GM06990 (cell line): Measurements from ENCODE around the gene SLC39A8.

Experiments used
- DNase-seq: peaks from one replicate; pipeline ENCODE4 v3.0.0-alpha.2; 2011; ENCODE audit not compliant: insufficient read length; ENCODE audit errors: extremely low read depth
- H3K27me3 ChIP-seq: replicated peaks from 2 replicates; pipeline ENCODE4 v1.6.0; 2011; ENCODE audit warnings: low read length; ENCODE audit not compliant: control insufficient read depth, insufficient read depth
- H3K36me3 ChIP-seq: 2 replicates; pipeline ENCODE4 v1.5.1; 2011; ENCODE audit warnings: low read length; ENCODE audit not compliant: control insufficient read depth, insufficient read depth
- H3K4me3 ChIP-seq: replicated peaks from 2 replicates; pipeline ENCODE4 v1.5.1; 2011; ENCODE audit warnings: low read depth, mild to moderate bottlenecking, control low read depth, low read length
- CTCF ChIP-seq: IDR thresholded peaks from 2 replicates; pipeline ENCODE4 v1.5.1; 2011; ENCODE audit warnings: low read length, control low read depth, mild to moderate bottlenecking, inconsistent platforms; ENCODE audit not compliant: insufficient read depth, poor library complexity, severe bottlenecking

The SLC39A8 gene

DNA sequence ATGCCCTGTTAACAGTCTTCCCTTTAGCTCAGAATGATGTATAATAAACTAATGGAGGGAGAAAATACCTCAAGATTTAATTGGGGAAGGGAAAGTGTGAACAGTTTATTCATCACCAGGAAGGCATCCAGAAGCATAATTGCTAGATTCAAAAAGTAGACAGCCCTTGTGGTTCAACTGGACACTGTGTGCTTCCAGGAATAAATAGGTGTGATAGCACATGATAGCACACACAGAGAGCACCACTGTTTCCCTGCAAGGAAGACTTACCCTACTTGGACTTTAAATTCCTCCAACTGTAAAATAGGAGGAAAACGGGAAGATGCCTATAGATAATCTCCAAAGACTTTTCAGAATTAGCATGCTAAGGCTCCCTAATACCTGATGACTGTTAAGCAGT lies 27.8 kb downstream of the SLC39A8 start:
- DNase-seq: no peak
- TF ChIP-seq CTCF: no peak
- no peaks in the 10 kb centered on the region for H3K27me3 ChIP-seq
- no peaks in the 10 kb centered on the region; the same call in 1 of the 2 replicates for H3K36me3 ChIP-seq
- H3K4me3 ChIP-seq: no peak overlapping the region

- H3K27me3 ChIP-seq: no peaks in the 10 kb centered on the region
- H3K36me3 ChIP-seq: no peaks in the 10 kb centered on the region; the same call in 1 of the 2 replicates
- no peak overlapping the region for H3K4me3 ChIP-seq
- no peak for TF ChIP-seq CTCF
- no peak for DNase-seq
Observed at GRCh38 chr4:102316585-102316984, 28.7 kb downstream of the SLC39A8 start.

DNA sequence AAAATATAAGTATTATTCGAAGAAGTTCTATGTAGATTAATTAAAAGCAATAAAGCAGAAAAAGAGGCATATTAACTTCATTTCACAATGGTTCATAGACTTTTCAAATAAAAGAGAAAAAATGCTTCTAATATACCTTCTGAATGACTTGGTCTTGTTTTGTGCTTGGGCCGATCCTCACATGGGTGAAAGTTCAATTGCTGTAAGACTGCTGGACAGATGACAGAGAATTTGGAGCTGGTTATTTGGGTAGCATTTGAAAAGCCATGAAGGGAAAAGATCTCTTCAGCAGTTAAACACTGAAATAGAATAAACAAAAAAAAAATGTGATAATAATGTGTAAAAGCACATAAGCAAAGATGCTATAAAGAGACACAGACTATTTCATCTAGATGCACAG lies 29.8 kb downstream of the SLC39A8 start:
- no peaks in the 10 kb centered on the region; the same call in 1 of the 2 replicates for H3K36me3 ChIP-seq
- no peak for TF ChIP-seq CTCF
- H3K4me3 ChIP-seq: no peak overlapping the region
- no peak for DNase-seq
- H3K27me3 ChIP-seq: no peaks in the 10 kb centered on the region

DNA sequence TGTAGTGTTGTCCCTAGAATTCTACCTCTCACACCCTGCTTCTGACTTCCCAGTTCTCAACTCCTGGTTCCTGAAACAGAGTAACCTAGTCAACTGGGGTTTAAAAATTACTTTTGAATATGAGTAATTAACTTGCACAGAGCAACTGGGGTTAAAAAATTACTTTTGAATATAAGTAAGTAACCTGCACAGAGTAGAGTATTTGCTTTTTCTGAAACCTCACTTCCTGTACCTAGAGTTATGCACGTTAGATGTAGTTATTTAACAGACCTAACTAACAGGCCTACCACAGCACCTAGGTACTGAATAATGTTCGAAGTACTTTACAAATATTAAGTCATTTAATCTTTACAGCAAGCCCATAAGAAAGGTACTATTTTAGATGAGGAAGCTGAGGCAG lies 32.9 kb downstream of the SLC39A8 start:
- Histone ChIP-seq H3K27me3 (no peaks in the 10 kb centered on the region), H3K36me3 (no peaks in the 10 kb centered on the region; the same call in 1 of the 2 replicates), H3K4me3 (no peak overlapping the region)
- no peak for TF ChIP-seq CTCF
- no peak for DNase-seq

DNA sequence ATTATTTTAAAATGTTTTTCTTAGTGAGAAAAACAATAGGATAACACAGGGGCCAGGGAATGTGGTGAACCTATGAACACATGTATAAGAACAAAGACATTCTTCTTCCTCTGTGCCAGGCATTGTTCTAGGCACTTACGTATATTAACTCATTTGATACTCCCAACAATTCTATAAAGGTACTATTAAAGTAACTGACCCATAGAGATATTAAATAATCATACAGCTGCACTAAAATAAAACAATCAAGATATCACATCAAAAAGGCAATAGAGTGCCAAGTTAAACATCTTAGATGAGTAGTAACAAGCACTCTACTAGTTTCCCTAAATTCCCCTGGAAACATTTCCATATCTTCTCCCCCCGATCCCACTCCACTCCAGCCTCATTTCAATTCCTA lies 33.4 kb downstream of the SLC39A8 start:
- no peak for TF ChIP-seq CTCF
- DNase-seq: no peak
- H3K27me3 ChIP-seq: no peaks in the 10 kb centered on the region
- H3K4me3 ChIP-seq: no peak overlapping the region
- no peaks in the 10 kb centered on the region; the same call in 1 of the 2 replicates for H3K36me3 ChIP-seq

DNA sequence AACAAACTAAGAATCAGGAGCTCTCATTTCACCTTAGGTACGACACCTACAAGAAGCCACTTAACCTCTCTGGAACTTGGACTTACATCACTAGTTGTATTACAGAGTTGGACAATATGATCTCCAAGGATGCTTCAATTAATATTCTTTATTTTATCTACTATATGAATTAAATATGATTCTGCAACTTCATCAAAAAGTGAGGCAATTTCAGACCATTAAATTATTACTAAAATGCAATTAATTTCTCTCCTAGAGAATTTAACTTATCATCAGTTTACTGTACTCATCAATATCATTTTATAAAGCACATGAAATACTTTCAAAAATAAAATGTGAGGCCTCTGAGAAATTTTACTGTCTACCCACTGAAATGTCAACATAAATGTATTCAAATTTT lies 33.9 kb downstream of the SLC39A8 start:
- no peak for DNase-seq
- no peak for TF ChIP-seq CTCF
- no peaks in the 10 kb centered on the region for H3K27me3 ChIP-seq
- no peaks in the 10 kb centered on the region; the same call in 1 of the 2 replicates for H3K36me3 ChIP-seq
- no peak overlapping the region for H3K4me3 ChIP-seq
